Activated CD4-positive, alpha-beta T cell treated with anti-CD3 and anti-CD28 coated beads for 48 hours (primary cell): ENCODE measurements around the gene TRAIP.

ENCODE experiments used
- DNase-seq: peaks from one replicate; pipeline ENCODE4 v3.0.0-alpha.2; 2020

Gene TRAIP

DNA sequence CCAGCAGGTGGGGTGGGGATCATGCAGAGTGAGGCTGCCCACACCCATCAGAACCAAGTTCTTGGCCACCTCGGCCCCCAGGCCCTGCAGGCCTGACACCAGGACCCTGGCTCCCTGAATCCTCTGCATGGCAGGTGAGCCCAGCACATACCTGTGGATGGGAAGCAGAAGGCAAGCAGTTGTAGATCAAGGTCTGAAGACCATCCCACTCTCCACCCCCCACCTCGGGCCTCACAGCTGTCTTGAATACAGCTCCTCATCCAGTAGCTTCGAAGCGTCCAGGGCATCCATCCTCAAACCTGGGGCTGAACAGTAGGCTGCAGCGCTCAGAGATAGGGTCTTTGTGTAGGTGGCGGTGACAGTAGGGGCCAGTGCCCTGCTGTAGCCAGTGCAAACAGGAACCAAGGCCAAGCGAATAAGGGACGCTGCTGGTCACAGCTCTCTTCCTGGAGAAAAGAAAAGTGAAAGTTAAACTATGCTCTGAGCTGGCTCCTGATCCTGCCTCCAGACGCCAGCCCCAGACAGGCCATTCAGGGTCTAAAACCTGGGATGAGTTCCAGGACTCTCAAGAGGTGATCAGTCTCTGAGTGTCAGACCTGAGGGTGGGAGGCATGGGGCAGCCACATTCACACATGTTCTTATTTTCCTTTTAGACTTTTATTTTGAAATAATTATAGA, 42.7 kb downstream of the TRAIP start, which contains the start of gene UBA7:
TSS of gene UBA7 (minus strand) at position 457 of the 678 bp plus-strand sequence. CDS start at position 291, 166 bp downstream.
- peak; percentile 41 for DNase-seq

DNA sequence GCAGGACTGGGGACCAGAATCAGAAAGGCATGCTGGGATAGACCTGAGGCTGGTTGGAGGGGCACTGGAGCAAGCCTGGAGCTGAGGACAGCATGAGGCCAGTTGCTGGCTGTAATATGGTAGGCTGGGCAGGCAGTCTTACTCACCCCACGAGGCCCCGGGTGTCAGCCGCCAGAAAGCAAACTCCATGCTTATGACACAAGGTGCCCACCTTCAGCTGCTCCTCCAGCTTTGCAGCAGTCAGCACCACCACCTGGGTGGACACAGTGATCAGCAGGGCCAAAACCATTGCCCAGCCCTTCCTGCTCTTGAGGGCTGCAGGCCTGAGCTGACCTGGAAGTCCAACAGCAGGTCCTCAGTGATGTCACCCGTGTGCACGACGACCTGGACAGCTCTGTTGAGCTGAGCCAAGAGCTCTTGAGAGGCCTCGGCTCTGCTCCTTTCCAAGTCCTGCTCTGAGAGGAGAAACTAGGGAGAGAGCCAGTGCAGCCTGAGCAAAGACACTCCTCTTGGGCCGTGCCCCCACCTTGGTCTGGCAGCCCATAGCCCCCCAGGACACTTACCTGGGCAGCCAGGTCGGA, 43.4 kb downstream of the TRAIP start:
- no peak for DNase-seq

GRCh38 chr3:49807431-49808114, 48.8 kb downstream of the TRAIP start:
- DNase-seq: no peak

GRCh38 chr3:49806850-49807249, 49.5 kb downstream of the TRAIP start:
- DNase-seq: no peak

DNA sequence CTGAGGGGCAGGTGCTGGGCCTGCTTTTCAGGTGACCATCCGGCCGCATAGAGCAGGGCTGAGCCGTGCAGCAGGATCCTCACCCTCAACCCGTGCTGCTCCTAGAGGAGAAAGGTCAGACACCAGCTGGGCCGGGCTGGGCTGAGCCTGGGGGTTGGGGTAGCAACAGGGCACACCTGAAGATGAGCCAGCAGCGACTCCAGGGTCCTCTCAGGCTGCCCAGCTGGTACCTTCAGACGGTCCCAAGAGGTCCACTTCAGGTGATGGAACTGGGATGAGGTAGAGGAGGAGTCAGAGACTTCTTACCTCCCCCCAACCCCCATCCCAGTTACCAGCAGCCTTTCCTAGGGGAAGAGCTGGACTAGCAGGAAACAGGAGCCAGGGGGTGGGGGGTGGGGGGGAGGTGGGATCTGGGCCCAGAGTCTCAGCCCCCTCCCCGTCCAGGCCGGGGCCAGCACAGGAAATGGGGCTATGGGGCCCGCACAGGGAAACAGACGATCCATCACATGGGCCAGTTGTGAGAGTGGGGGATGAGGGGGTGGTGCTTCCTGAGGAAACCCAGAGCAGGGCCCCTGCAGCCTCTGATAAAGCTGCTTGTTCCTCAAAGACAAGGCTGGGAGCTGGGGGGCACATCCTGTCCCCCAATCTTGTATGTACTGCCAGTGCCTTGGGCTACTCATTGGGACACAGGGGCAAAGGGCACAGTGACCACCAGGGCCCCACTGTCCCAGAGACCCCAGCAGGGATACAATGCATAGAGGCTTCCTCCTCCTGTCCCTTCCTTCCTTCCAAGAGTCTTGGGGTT, 50.3 kb downstream of the TRAIP start:
- DNase-seq: peak; percentile 44

DNA sequence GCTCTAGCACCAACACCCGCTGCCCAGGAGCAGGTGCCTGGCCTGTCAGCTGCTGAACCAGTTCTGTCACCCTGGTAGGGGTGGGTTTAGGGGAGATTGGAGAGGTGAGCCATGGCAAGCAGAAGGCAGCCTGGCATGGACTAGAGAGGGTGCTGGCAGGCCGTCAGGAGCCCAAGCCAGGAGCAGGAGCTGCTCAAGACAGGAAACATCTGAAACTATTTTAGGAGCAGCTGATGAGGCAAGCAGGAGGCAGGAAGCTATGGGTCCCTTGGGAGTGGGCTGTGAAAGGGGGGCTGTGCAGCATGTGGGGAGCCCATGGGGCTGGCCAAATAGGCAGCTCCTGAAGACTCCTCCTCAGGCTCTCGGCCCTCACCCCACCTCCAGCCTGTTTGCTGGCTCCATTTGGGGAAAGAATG, 51.0 kb downstream of the TRAIP start:
- DNase-seq: no peak

GRCh38 chr3:49804141-49805041, 52.0 kb downstream of the TRAIP start:
- DNase-seq: no peak

GRCh38 chr3:49803465-49804140, 52.8 kb downstream of the TRAIP start:
- DNase-seq: peak; percentile 58

GRCh38 chr3:49802719-49803464, 53.5 kb downstream of the TRAIP start, which contains the start of gene INKA1:
INKA1 (plus strand) TSS chr3:49803261; CDS start chr3:49803393, 132 bp downstream.
- DNase-seq: peak; percentile 92

DNA sequence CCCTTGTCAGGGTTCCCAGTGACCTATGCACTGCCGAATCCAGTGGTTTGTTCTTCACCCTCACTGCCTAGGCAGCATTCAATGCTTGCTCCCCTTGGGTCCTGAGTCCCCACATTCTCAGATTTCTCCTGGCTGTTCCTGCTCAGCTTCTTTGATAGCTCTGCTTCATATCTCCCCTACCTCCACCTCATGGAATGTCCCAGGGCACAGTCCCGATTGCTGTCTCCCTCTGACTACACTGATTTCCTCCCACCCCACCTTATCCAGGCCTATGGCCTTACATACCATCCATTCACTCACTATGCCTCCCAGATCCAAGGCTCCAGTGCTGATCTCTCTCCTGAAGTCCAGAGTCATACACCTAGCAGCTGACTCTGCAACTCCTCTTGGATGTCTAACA, 55.2 kb downstream of the TRAIP start:
- no peak for DNase-seq

DNA sequence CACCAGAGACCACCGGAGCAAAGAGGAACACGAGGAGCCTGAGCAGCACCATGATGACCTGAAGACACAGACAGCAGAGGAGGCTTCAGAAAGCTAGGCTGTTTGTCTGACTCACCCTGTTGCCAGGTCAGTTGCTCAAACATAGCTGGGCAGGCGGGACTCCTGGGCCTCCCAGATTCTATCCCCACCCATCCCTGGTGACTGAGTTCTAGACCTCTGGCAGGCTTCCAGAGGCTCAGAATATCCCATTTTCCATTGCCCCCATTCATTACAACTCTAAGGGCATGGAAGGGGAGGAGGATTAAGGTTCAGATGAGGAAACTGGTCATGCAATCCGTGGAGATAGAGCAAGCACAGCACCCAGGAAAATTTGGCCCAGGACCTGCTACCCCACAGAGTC, 56.6 kb downstream of the TRAIP start, which contains the start of gene CDHR4:
TSS of gene CDHR4 (minus strand) at position 113 of the 400 bp plus-strand sequence. CDS start at position 52, 61 bp downstream.
- DNase-seq: no peak

GRCh38 chr3:49799105-49799504, 57.3 kb downstream of the TRAIP start:
- no peak for DNase-seq

DNA sequence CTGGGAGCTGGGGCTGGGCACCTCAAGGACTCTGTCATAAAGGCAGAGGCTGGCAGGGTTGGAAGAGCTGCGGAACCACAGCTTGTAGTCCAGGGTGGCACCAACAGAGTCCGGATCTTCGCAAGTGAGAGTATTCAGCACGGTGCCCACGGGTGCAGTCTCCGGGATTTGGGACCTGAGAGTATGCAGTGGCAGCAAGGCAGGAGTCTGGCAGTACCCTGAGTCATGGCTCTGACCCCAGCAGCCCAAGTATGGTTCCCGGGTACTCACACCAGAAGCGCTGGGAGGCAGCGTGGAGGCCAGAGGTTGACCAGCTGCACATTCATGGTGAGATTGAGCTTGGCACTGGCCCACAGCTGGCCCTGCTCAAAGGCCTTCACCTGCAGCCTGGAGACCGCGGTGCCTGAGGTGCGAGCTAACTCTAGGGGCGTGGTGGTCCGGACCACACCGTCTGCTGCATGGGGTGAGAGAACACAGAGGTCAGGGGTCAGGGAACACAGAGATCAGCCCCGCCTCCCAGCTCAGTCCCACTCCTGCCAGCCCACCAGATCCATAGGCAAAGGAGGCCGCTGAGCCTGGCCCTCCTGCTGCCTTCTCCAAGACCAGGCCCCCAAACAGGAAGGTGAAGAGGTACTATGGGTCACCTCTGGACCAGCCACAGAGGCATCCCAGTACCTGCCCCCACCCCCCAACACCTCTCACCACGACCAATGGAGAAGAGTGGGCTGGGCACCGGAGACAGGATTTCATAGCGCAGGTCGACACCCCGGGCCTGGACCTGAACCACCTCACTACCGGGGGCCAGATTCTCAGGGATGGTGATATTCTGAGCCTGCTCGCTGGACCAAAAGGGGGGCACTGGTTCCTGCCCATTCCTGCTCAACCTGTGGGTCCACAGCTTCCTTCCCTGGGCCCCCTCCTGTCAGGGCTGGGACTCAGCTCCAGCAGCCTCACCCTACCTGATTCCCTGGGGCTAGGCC, 61.1 kb downstream of the TRAIP start:
- no peak for DNase-seq

DNA sequence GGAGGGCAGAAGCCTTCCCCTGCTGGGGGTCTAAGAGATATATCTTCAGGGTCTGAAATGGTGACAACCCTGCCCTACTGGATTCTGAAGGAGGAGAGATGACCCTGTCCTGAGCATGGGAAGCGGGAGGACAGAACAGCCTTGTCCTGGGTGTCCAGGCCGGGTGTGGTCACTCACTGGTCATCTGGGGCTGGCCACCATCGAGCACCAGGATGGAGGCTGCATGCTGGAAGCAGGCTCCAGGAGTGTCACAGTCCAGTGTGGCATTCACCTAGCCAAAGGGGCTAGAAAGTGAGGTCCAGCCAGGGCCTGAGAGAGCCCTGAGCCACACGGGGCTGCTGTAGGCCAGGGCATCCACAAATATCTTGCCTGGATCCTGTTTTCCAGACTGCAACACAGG, 61.9 kb downstream of the TRAIP start:
- DNase-seq: no peak

- no peak for DNase-seq
Observed at GRCh38 chr3:49793486-49794085, 62.8 kb downstream of the TRAIP start.

DNA sequence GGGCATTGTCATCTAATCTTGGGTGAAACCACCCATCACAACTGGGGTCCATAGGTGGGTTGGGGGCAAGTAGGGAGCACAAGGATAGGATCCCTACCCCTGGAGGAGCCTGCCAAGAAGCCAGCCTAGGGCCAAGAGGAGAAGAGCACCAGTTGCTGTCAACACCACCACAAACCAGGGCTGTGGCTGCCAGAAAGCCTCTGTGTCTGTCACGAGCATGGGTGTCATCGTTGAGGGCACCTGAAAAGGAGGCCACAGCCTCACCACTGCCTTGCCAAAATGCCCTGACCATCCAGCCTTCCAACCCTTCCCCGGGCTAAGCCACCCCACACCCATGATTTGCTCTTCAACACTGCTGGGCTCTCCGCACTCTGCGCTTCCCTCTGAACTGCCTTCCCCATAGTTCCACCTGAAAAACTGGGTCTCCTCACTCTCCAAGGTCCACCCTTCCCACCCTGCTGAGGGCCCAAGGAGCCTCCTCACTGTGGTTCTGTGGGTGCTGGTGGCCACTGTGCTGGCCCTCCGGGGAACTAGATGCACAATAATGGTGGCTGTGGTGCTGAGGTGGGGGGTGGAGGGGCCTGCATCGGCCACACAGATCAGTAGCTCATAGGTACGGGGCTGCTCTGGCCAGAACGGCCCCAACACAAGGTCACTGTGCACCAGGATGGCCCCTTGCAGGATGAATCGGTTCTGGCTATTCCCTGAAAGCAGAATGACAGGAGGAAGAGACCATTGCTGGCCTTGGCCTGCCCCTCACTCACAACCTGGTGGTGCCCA, 63.8 kb downstream of the TRAIP start:
- no peak for DNase-seq

DNA sequence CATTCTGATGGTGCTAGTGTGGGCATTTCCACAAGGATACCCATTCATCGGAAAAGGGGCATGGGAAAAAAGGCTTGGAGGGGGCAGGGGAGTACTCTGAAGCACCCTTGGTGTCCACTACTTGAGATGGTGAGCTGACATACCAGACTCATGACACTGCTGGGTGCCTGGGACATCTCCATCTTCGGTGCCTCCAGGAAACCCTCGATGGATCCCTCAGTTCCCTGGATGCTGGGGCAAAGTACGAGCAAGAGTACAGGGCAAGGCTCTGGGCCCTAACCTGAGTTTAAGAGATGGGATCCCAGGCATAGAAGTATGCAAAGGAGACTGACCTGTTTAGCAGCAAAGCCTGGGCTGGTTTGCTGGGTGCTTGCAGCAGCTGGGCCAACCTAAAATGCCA, 64.8 kb downstream of the TRAIP start:
- no peak for DNase-seq
